GM12878 (cell line): ENCODE results near the gene PALD1.

Experiments used
- CHD2 ChIP-seq: IDR thresholded peaks from 2 replicates; pipeline ENCODE4 v1.6.1; 2011; ENCODE audit warnings: low read depth, low read length, improper control_type of control experiment, borderline replicate concordance
- CREM ChIP-seq: IDR thresholded peaks from 2 replicates; pipeline ENCODE4 v1.6.1; 2014; ENCODE audit warnings: antibody characterized with exemption, low read depth
- EP300 ChIP-seq, 2 experiments: fragments of 150-350 bp in 1 of 2; IDR thresholded peaks; 2 replicates each; pipeline ENCODE4 v1.6.1; 2011 to 2012; ENCODE audit warnings: low read depth in 2 of 2, low read length in 2 of 2, borderline replicate concordance in 1 of 2, improper control_type of control experiment in 1 of 2, inconsistent platforms in 1 of 2; ENCODE audit not compliant: control insufficient read depth in 1 of 2
- FOXK2 ChIP-seq: fragments of 450-650 bp; IDR thresholded peaks from 2 replicates; pipeline ENCODE4 v1.6.1; 2017; ENCODE audit warnings: mild to moderate bottlenecking, moderate library complexity
- PAX5 ChIP-seq: IDR thresholded peaks from 2 replicates; pipeline ENCODE4 v1.6.1; 2011; ENCODE audit warnings: low read depth, low read length, borderline replicate concordance
- POLR2A ChIP-seq: IDR thresholded peaks from 2 replicates; pipeline ENCODE4 v1.6.1; 2011; ENCODE audit warnings: low read depth, mild to moderate bottlenecking, low read length
- POLR2AphosphoS5 ChIP-seq: IDR thresholded peaks from 2 replicates; pipeline ENCODE4 v1.6.1; 2011; ENCODE audit warnings: mild to moderate bottlenecking, low read length, inconsistent platforms
- SP1 ChIP-seq: IDR thresholded peaks from one replicate; pipeline ENCODE4 v1.6.1; 2011; ENCODE audit warnings: low read depth, low read length
- SPI1 ChIP-seq: IDR thresholded peaks from 2 replicates; pipeline ENCODE4 v1.6.1; 2011; ENCODE audit warnings: low read depth, mild to moderate bottlenecking, low read length, moderate library complexity, borderline replicate concordance; ENCODE audit not compliant: insufficient read depth
- SREBF2 ChIP-seq: IDR thresholded peaks from 2 replicates; pipeline ENCODE4 v1.6.1; 2012; ENCODE audit warnings: mild to moderate bottlenecking, low read length
- SUZ12 ChIP-seq: fragments of 200-600 bp; sonication (generic); IDR thresholded peaks from one replicate; pipeline ENCODE4 v1.6.1; 2018; ENCODE audit warnings: antibody characterized with exemption, mild to moderate bottlenecking; ENCODE audit not compliant: unreplicated experiment
- TF ChIP-seq, protein P1 (sequence below), 3 experiments: IDR thresholded peaks in 2 of 3; conservative IDR thresholded peaks in 1 of 3; 2 replicates each; pipeline ENCODE4 v1.5.1; 2011; ENCODE audit warnings: low read depth in 3 of 3, low read length in 3 of 3, mild to moderate bottlenecking in 3 of 3, control low read depth in 2 of 3, moderate library complexity in 2 of 3, inconsistent platforms in 1 of 3, mixed read lengths in 1 of 3; ENCODE audit not compliant: control insufficient read depth in 2 of 3, insufficient read depth in 1 of 3; ENCODE audit errors: extremely low read depth in 1 of 3
- TF ChIP-seq, protein P2 (sequence below): fragments of 450-650 bp; IDR thresholded peaks from 2 replicates; pipeline ENCODE4 v1.6.1; 2017; ENCODE audit warnings: mild to moderate bottlenecking, low read depth, inconsistent platforms; ENCODE audit not compliant: poor library complexity, severe bottlenecking
- TF ChIP-seq, protein P3 (sequence below): IDR thresholded peaks from 2 replicates; pipeline ENCODE4 v1.6.1; 2012; ENCODE audit warnings: low read depth, low read length, improper control_type of control experiment

DNA sequence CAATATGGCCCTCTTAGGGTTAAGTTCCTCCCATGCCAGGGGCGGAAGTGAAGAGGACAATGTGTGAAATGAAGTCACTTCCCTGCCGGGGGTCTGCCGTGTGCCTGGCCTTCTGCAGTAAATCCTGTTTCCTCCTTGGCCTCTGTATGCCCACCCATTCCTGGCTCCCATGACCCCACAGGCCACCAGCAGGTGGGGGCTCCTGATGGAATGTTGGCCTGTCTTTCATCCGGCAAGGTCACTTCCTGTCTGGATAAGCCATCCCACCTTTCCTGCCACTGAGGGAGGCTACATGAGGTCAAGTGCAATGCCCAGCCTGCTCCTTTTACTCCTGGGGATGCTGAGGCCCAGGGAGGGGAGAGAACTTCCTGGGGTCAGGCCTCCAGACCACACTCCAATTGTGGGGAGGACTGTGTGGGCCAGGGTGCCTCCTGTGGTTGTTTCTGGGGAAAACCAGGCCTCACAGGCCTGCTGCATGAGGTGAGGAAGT lies 22.3 kb downstream of the PALD1 start:
- TF ChIP-seq, protein P1, sequence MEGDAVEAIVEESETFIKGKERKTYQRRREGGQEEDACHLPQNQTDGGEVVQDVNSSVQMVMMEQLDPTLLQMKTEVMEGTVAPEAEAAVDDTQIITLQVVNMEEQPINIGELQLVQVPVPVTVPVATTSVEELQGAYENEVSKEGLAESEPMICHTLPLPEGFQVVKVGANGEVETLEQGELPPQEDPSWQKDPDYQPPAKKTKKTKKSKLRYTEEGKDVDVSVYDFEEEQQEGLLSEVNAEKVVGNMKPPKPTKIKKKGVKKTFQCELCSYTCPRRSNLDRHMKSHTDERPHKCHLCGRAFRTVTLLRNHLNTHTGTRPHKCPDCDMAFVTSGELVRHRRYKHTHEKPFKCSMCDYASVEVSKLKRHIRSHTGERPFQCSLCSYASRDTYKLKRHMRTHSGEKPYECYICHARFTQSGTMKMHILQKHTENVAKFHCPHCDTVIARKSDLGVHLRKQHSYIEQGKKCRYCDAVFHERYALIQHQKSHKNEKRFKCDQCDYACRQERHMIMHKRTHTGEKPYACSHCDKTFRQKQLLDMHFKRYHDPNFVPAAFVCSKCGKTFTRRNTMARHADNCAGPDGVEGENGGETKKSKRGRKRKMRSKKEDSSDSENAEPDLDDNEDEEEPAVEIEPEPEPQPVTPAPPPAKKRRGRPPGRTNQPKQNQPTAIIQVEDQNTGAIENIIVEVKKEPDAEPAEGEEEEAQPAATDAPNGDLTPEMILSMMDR (IDR thresholded peaks at IDR 0.05 in 2 of 3, conservative IDR thresholded peaks at IDR 0.05 in 1 of 3; ENCODE audit: control insufficient read depth in 2 of 3, extremely low read depth in 1 of 3, insufficient read depth in 1 of 3, low read depth in 3 of 3, low read length in 3 of 3) = no peak
- TF ChIP-seq SREBF2 (no peak), EP300 (IDR thresholded peaks at IDR 0.05; ENCODE audit: borderline replicate concordance in 1 of 2, control insufficient read depth in 1 of 2, low read depth in 2 of 2, low read length in 2 of 2) (no peak), CHD2 (no peak), PAX5 (no peak), CREM (no peak), POLR2A (no peak), SP1 (no peak), POLR2AphosphoS5 (no peak), FOXK2 (no peak), SUZ12 (no peak), SPI1 (no peak)
- TF ChIP-seq, protein P2, sequence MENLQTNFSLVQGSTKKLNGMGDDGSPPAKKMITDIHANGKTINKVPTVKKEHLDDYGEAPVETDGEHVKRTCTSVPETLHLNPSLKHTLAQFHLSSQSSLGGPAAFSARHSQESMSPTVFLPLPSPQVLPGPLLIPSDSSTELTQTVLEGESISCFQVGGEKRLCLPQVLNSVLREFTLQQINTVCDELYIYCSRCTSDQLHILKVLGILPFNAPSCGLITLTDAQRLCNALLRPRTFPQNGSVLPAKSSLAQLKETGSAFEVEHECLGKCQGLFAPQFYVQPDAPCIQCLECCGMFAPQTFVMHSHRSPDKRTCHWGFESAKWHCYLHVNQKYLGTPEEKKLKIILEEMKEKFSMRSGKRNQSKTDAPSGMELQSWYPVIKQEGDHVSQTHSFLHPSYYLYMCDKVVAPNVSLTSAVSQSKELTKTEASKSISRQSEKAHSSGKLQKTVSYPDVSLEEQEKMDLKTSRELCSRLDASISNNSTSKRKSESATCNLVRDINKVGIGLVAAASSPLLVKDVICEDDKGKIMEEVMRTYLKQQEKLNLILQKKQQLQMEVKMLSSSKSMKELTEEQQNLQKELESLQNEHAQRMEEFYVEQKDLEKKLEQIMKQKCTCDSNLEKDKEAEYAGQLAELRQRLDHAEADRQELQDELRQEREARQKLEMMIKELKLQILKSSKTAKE = no peak
- TF ChIP-seq, protein P3, sequence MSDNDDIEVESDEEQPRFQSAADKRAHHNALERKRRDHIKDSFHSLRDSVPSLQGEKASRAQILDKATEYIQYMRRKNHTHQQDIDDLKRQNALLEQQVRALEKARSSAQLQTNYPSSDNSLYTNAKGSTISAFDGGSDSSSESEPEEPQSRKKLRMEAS = no peak
